Prostate gland (tissue), 2 donors: ENCODE measurements around the gene AHCYL2. TPM values are rescaled to one million over a fixed set of nuclear protein-coding genes. Genes with fewer than 3 reads are reported as not detected.

Source experiments
- DNase-seq: peaks from one replicate; pipeline ENCODE4 v3.0.0-alpha.2; 2019; ENCODE audit warnings: low spot score
- H3K27ac ChIP-seq, 2 donors: fragments of 200-600 bp; sonication (generic); 2 replicates each; pipeline ENCODE4 v1.5.1; 2017 to 2019
- H3K27me3 ChIP-seq: fragments of 200-600 bp; sonication (generic); replicated peaks from 2 replicates; pipeline ENCODE4 v1.5.1; 2019; ENCODE audit not compliant: insufficient read depth
- H3K36me3 ChIP-seq, 2 donors: fragments of 200-600 bp; sonication (generic); 1 replicate in 1 of 2; 2 replicates in 1 of 2; pipeline versions ENCODE4 v1.5.1 to v1.8.1; 2017 to 2019
- H3K4me1 ChIP-seq: fragments of 200-600 bp; sonication (generic); replicated peaks from 2 replicates; pipeline ENCODE4 v1.5.1; 2019
- H3K4me3 ChIP-seq, 2 donors: fragments of 200-600 bp; sonication (generic); 2 replicates each; pipeline ENCODE4 v1.5.1; 2017 to 2019
- H3K9me3 ChIP-seq: fragments of 200-600 bp; sonication (generic); 2 replicates; pipeline ENCODE4 v1.5.1; 2017
- POLR2A ChIP-seq: fragments of 450-650 bp; IDR thresholded peaks from one replicate; pipeline ENCODE4 v1.6.1; 2016; ENCODE audit warnings: antibody characterized with exemption, mild to moderate bottlenecking
- POLR2AphosphoS5 ChIP-seq: sonication (generic); formaldehyde crosslinking; IDR thresholded peaks from one replicate; pipeline ENCODE4 v1.6.1; 2017; ENCODE audit warnings: antibody characterized with exemption
- WGBS: methylation state at CpG from one replicate; pipeline ENCODE4 v1.1.5; 2018; 5-methylcytosine and 5-hydroxymethylcytosine counted together
- intact Hi-C: fragments of 100-400 bp; cut with DNase I; formaldehyde crosslinking; loops from one replicate; pipeline ENCODE4 v1.14.2; 2022
- total RNA-seq, 2 donors: library from RNA; depleted of rRNA; stranded (reverse); fragments of >200 nt; gene quantifications; one replicate each; pipeline ENCODE4 v1.1.0, GENCODE V29; 2016
- TF ChIP-seq, protein P1 (sequence below), 4 experiments: fragments of 200-600 bp in 2 of 4; fragments of 450-650 bp in 2 of 4; sonication (generic) in 2 of 4; IDR thresholded peaks; 1 replicate in 3 of 4; 2 replicates in 1 of 4; pipeline ENCODE4 v1.5.1; 2016 to 2019; ENCODE audit warnings: antibody characterized with exemption in 4 of 4, mild to moderate bottlenecking in 2 of 4, moderate library complexity in 2 of 4

AHCYL2 gene
- total RNA-seq, 2 donors from 2014 or later, result 15.2 to 38.3 TPM

DNA sequence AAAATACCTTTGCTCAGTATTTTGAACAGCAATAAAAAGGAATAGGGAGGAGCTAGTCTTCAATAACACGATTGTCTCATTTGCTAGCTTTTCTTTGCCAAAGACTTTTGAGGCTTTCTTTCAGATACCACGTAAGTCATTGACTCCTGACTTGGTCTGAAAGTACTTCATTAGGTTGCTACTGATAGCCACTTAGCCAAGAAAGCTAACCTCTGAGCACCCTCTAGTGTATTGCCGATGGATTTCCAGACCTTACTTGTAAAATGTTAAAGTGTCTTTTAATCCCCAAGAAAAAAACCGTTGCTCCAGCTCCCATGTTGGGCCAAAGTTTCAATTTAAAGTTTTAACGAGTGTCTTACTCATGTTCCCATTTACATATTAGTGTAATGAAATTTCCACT, 146.0 kb downstream of the AHCYL2 start:
- 28% methylated on average over 5 of the region's 5 CpGs for WGBS

DNA sequence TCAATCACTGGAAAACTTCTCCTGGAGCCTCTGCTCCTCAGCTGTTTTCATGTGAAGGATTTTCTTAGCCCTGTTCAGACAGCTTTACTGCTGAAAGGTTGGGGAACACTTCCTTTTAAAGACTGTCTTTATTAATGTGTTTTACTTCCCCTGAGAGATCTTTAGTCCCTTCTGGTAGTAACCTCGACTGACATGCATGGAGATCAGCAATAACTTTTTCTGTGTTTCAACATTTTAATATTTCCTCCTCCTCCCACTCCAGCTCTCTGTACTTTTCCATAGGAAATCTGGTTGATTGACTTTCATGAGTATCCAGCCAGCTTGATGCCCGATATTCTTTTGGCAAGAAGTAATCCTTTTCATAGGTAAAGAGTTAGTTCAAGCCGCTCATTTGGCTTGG, 146.7 kb downstream of the AHCYL2 start:
- no peak overlapping the region for H3K27ac ChIP-seq
- H3K4me1 ChIP-seq, result no peaks in the 10 kb centered on the region
- H3K36me3 ChIP-seq, result no peaks in the 10 kb centered on the region
- H3K4me3 ChIP-seq, result no peak overlapping the region
- 52% methylated on average over 3 of the region's 3 CpGs for WGBS
- no peaks in the 10 kb centered on the region for H3K27me3 ChIP-seq
- intact Hi-C loops, result no loop called here
- TF ChIP-seq, protein P1, sequence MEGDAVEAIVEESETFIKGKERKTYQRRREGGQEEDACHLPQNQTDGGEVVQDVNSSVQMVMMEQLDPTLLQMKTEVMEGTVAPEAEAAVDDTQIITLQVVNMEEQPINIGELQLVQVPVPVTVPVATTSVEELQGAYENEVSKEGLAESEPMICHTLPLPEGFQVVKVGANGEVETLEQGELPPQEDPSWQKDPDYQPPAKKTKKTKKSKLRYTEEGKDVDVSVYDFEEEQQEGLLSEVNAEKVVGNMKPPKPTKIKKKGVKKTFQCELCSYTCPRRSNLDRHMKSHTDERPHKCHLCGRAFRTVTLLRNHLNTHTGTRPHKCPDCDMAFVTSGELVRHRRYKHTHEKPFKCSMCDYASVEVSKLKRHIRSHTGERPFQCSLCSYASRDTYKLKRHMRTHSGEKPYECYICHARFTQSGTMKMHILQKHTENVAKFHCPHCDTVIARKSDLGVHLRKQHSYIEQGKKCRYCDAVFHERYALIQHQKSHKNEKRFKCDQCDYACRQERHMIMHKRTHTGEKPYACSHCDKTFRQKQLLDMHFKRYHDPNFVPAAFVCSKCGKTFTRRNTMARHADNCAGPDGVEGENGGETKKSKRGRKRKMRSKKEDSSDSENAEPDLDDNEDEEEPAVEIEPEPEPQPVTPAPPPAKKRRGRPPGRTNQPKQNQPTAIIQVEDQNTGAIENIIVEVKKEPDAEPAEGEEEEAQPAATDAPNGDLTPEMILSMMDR (IDR thresholded peaks at IDR 0.05), result no peak
- TF ChIP-seq POLR2AphosphoS5 (no peak), POLR2A (no peak)
- H3K9me3 ChIP-seq, result no peaks in the 10 kb centered on the region
- no peak for DNase-seq

More for the DNA sequence above, 146.0 kb downstream of the AHCYL2 start:
- DNase-seq, result no peak
- Histone ChIP-seq H3K36me3 (no peaks in the 10 kb centered on the region), H3K4me1 (no peaks in the 10 kb centered on the region), H3K27ac (no peak overlapping the region), H3K27me3 (no peaks in the 10 kb centered on the region), H3K9me3 (no peaks in the 10 kb centered on the region), H3K4me3 (no peak overlapping the region)
- TF ChIP-seq, protein P1 (IDR thresholded peaks at IDR 0.05), result no peak
- TF ChIP-seq POLR2A (no peak), POLR2AphosphoS5 (no peak)
- intact Hi-C loops, result no loop called here

DNA sequence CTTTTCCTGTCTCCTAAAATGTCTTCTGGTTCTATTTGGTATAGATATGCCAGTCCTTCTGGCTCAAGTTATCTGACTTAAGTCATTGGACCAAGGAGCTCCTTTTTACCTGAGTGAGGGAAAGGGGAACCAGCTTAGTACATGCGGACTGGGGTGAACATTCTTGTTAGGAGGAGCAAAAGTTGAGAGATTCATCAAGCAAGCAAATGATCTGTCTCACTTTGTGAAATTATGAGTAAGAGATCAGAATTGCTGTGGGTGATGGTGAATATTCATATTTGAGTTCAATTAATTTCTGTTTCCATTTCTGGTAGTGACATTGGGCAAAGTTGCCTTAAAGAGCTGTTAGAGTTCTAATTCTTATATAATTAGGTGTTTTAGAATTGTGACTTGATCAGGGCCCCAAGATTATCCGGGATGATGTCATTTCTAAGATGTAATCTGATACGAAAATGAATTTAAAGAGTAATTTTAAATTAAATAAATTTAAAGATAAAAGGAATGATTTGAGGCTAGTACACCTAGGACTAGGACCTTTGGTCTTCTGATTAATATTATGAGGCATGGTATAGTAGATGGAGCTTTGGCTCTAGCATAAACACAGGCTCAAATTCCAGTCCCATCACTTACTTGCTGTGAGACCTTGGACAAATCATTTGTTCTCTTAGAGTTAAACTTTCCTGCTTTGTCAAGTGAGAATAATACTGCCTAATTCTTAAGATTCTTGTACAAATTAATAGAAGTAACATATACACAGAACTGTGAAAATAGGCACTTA, 149.0 kb downstream of the AHCYL2 start:
- intact Hi-C loops, result no loop called here
- Histone ChIP-seq H3K9me3 (no peaks in the 10 kb centered on the region), H3K27me3 (no peaks in the 10 kb centered on the region), H3K4me1 (no peaks in the 10 kb centered on the region), H3K27ac (no peak overlapping the region), H3K36me3 (no peaks in the 10 kb centered on the region), H3K4me3 (no peak overlapping the region)
- TF ChIP-seq, protein P1 (IDR thresholded peaks at IDR 0.05), result no peak
- TF ChIP-seq POLR2AphosphoS5 (no peak), POLR2A (no peak)
- WGBS, result 89% methylated on average over 3 of the region's 3 CpGs
- no peak for DNase-seq

DNA sequence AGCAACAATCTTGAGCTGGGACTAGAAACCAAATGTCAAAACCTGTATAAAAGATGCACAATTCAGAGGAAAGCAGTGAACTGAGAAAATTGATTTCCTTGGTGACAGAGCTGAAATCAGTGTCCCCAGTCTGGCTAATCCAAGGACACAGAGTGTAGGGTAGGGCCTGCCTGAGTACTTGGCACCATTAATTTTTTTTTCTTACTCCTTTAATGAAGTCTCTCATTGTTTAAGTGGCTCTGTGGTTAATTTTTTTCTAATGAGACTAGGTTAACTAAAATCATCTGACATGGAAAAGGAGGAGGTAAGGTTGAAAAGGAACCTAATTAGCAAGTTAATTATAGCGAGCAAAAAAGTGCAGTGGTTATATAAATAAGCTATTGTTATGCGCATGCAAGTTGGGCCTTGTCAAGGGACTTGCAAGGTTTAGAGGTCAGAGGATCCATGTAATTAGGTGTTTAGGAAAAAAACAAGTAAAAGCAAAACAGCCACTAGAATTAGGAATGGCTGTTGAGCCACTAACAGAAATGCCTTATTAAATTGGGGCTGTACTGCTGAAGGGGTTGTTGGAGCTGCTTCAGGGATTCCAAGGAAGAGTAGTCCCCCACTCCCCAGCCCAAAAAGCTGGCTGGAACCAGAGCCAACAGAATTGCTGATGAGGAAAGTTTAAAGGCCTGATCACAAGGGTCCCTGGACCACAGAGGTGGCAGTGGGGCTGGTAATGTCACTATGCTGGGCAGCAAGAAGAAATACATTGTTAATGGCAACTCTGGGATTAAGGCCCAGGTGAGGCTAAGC, 150.5 kb downstream of the AHCYL2 start:
- no peak overlapping the region for H3K27ac ChIP-seq

More for the DNA sequence above, 150.5 kb downstream of the AHCYL2 start:
- no peaks in the 10 kb centered on the region for H3K36me3 ChIP-seq
- H3K4me3 ChIP-seq, result no peak overlapping the region
- intact Hi-C loops, result no loop called here
- H3K9me3 ChIP-seq, result no peaks in the 10 kb centered on the region
- 98% methylated on average over 2 of the region's 2 CpGs for WGBS
- no peaks in the 10 kb centered on the region for H3K4me1 ChIP-seq
- no peaks in the 10 kb centered on the region for H3K27me3 ChIP-seq
- DNase-seq, result no peak
- TF ChIP-seq POLR2AphosphoS5 (no peak), POLR2A (no peak)
- TF ChIP-seq, protein P1 (IDR thresholded peaks at IDR 0.05), result no peak
